GM18499 (cell line): ENCODE results near the gene NPM1.

Experiments used
- ATAC-seq: cut with Tn5 transposase; IDR thresholded peaks from one replicate; pipeline ENCODE4 v1.9.1; 2021; ENCODE audit warnings: moderate number of reproducible peaks; ENCODE audit not compliant: insufficient read depth, unreplicated experiment

The NPM1 gene

DNA sequence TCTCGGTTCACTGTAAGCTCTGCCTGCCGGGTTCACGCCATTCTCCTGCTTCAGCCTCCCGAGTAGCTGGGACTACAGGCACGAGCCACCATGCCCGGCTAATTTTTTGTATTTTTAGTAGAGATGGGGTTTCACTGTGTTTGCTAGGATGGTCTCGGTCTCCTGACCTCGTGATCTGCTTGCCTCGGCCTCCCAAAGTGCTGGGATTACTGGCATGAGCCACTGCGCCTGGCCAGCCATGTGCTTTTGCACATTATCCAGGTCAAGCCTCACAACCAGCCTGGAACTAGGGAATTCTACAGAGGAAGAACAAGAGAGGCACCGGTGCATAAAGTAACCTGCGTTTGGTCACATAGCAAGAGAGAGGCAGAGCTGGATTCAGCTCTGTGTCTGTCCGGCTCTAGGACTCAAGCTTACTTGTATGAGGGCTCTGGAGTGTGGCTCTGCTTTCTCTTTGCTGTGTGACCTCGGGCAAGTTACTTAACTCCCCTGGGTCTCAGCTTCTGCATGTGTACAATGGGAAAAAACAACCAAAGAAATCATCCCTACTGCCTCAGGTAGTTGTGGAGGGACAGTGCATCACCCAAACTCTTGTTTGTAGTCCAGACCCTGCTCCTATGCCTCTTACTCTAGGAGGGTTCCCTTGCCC is 38.1 kb downstream of the NPM1 start:
- ATAC-seq: no peak

DNA sequence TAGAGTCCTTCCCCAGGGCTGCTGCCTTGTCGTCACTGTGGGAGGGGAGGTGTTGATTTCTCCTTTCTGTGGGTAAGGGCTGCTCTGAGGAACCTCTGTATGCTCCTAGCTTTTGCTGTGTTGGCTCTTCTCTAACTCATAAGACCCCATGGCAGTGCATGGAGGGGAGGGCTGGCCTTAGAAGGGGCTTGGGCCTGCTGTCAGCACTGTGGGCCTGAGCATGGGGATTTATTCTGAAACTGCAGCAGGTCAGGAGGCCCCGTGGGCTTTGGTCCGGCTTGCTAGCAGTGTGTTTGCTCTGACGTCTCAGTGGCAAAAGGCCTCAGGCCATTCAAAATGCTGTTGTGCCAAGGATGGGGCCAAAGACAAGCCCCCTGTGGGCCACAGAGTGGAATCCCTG is 38.6 kb downstream of the NPM1 start:
- no peak for ATAC-seq

DNA sequence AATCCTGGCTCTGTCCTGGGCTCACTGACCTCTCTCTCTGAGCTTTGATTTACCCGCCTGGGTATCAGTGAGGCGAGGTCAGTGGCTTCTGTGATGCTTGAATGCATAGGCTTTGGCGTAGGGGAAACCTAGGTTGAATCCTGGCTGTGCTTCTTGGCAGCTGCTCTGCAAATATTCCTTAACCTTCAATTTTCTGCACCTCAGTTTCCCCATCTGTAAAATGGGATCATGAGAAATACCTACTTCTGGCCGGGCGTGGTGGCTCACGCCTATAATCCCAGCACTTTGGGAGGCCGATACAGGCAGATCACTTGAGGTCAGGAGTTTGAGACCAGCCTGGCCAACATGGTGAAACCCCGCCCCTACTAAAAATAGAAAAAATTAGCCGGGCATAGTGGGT is 39.0 kb downstream of the NPM1 start:
- no peak for ATAC-seq

DNA sequence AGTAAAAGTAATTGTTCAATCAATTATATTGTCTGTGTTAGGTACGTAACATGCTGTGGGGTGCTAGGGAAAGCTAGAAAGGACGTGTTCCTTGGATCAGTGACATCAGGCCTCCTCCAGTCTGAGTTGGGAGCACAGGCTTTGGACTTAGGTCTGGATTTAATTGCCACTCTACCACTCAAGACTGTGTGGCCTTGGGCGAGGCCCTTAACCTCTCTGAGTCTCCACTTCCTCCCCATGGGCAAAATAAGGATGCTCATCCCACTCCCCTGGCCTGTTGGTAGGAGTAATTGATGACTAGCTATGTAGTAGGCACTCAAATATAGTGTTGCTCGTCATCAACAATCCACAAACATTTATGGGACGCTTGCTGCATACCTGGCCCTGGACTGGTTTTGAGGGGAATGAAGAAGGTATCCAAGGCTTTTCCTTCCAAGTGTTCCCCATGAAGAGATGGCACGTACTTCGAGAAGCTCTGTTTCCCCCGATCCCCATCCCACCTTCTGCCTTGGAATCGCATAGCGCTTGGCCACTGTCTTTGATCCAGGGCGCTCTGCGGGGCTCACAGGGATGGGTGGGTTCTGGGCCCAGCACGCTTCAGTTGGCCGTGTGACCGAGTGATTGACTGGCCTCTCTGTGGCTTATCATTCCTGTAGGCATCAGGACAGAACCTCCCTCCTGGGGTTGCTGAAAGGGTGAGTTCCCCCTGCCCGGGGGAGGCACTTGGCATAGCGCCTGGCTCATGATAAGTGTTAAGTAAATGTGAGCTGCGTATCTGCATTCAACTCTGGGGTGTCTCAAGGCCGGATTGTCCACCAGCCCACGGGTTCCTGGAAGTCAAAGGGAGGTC is 39.9 kb downstream of the NPM1 start:
- ATAC-seq: no peak

DNA sequence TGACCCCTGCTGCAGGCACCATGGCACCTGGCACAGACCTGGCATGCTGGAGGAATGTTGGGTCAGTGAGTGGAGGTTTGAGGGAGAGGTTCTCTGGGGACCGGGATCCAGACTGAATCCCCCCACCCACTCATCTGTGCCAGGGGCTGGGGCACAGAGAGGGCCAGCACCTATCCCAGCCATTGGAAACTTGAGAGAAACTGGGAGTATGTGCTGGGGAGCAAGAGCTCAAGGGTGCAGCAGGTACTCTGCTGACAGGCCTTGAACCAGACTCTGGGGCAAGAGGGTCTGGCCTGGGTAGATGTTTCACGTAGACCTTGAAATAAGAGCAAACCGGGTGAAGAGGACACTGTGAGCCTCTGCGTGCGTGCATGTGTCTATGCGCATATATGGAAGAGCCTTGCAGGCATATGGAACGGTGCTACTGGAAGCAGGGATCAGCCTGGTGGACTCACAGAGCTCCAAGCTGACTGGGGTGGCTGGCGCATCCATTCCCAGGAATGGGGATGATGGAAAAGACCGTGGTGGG is 40.6 kb downstream of the NPM1 start:
- ATAC-seq: no peak

DNA sequence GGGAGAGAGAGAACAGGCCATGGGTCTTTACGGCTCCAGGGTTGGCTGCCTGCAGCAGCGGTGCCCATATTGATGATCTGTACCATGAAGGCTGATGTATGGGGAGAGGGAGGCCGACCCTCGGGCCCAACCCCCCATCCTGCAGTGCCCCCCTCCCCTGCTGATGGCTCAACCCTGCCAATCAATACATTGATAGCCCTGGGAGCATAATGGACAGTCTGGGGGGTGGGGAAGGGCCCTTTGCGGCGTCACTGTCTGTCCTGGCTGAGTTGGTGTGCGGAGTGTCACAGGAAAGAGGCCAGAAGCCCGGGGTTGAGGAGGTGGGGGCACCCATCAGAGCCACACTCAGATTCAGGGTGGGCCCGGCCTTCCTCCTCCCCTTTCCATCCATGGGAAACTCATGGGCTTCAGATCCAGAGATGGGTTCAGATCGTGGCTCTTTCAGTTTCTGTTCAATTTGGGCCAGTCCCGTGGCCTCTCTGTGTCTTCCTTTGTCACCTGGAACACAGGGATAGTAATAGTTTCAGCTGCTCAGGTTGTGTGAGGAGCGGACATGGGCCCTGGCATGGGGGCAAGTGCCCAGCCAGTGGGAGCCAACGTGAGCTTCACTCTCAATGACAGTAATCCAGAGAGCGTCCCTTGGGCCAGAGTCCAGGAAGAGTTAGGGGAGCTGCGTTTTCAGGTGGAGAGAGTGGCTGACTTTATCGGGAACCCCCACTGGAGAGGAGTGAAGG is 41.3 kb downstream of the NPM1 start:
- ATAC-seq: no peak

DNA sequence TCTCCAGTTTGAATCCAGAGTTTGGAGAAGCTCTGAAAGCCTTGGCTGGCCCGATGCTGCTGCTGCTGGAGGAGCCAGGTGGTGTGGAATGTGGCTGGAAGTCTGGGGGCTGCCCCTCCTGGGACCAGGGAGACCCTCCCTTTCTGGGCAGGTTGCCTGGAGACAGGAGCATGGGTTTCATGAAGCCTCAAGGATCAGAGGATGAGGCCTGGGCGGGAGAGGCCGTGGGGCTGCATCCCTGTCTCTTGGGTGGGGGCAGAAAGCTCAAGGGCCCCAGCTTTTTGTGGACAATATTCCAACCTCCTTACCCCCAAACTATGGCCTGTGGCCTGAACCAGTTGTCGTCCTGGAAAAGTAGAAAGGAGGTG is 41.9 kb downstream of the NPM1 start:
- no peak for ATAC-seq

DNA sequence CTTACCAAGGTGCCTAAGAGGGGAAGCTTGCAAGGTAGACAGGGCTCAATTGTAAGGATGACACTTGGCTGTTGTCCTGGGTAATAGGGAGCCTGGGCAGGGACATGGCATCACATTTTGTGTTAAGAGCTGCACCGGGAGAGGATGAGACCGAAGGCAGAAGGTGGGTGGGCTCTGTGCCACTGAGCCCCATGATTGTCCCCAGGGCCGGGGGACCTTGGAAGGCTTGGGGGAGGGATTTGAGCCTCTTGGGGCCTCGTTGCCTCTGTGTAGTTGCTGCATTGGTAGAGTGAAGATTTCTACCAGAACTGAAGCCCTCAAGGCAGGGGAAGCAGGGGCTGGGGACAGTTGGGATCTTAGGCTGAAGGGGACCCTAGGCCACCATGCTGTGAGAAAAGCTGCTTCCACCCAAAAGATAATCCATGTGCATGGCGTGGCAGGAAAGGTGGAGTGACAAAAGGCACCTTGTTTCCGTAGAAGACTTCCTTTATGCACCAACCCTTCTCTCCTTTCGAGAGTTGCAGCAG is 43.7 kb downstream of the NPM1 start:
- no peak for ATAC-seq

DNA sequence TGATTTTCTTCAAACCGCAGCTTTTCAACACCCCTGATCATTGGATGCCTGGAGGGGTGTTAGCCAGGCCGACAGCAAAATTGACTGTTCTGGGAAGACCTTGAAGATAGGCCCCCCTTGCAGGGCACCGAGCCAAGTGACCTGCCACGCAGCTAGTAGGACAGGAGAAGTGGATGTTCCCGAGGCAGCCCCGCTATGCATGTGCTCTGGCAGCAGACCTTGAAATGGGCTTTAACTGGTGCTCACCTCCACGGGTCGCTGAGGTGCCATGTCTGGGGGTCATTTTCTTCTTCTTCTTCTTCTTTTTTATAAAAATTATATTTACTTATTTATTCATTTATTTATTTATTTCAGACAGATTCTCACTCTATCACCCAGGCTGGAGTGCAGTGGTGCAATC is 44.4 kb downstream of the NPM1 start:
- ATAC-seq: no peak

DNA sequence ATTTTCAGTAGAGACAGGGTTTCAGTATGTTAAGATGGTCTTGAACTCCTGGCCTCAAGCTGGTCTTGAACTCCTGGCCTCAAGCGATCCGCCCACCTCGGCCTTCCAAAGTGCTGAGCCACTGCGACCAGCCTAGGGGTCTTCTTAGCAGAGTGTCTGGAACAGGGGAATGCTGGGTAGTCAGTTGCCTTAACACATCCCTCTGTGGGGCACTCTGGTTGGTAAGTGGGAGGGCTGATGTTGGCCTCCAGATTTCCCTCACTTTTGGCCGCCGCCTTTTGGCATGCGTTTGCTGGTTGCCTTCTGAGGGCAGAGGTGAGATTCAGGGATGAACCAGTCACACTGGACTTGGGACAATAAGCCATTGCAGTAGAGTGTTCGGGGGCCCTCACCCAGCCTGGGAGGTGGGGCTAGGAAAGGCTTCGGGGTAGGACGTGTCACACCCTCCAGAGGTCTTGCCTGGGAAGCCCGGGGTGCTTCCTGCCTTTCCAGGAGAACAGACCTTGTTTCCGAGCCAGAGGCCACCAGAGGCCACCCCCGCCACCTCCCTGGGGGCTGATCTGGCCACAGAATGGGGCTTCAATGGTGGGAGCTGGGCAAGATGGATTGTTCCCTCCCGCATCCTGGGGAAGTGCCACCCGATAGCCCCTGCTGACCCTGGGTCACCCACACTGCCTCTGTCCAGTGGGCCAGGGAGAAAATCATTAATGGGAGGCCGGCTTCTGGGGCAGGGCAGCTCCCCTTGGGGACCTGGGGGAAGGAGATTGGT is 45.1 kb downstream of the NPM1 start:
- ATAC-seq: no peak

DNA sequence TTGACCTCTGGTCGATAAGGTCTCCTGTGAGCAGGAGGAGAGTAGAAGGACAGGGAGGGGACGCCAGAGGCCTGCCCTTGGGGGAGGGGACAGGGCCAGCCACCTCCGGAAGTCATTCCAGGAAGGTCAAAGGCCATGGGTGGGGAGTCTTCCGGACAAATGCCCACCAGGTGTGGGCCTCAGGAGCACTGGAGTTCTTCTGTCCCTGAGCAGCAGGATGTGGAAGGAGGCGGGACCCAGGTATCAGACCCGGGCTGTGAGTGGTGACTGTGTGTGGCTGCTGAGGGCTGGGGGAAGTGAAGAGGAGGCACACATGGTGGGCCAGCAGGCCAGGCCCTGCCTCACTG is 45.7 kb downstream of the NPM1 start:
- no peak for ATAC-seq

DNA sequence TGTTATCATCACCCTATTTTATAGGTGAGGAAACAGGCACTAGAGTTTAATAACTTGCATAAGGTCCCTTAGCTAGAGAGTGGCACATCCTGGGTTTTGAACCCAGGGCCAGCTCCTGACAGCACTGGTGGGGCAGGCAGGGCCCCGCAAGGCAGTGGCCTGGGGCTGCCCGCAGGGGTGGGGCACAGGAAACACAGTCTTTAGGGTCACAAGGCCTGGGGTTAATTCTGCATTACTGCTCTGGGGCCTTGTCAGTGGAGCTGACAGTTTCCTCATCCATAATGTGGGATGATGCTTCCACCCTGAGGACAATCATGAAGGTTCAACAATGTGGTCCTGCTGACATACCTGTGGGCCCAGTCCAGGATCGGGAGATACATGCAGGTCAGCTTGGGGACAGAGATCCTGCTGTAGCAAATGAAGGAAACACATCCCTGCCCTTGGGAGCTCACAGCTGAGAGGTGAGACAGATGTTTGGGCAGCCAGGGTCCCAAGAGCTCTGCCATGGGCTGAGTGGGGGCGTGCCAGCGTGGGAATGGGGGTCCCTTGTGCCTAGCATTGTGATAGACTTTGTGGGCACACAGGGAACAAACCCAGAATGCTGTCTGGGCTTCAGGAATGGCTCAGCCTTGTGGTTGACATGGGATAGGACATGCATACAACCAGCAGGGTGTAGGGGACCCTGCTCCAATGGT is 46.5 kb downstream of the NPM1 start:
- ATAC-seq: no peak

DNA sequence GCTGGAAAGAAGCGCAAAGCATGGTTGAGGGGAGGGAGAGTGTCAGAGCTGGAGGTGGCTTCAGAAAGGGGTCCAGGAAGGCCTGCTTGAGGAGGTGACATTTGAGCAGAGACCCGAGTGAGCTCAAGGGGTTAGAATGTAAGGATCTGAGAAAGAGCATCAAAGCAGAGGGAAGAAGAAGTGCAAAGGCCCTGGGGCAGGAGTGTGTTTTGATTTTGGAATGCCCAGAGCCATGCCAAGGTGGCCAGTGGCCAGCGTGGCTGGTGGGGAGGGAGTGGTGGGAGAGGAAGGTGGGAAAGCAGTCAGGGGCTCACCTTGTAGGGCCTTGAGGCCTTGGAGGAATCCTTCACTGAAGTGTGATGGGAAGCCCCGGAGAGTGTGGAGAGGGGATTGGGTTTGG is 47.2 kb downstream of the NPM1 start:
- no peak for ATAC-seq

DNA sequence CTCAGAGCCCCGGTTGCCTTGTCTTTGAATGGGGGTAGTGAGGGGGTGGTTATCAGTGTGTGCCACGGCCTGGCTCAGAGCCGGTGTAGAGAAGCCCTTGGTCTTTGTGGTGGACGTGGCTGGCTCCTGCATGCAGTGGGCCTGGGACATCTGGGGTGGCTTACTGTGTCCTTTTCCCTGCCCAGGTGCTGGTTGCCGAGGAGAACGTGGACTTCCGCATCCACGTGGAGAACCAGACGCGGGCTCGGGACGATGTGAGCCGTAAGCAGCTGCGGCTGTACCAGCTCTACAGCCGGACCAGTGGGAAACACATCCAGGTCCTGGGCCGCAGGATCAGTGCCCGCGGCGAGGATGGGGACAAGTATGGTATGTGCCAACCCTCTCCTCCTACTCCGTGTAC is 48.3 kb downstream of the NPM1 start:
- no peak for ATAC-seq

DNA sequence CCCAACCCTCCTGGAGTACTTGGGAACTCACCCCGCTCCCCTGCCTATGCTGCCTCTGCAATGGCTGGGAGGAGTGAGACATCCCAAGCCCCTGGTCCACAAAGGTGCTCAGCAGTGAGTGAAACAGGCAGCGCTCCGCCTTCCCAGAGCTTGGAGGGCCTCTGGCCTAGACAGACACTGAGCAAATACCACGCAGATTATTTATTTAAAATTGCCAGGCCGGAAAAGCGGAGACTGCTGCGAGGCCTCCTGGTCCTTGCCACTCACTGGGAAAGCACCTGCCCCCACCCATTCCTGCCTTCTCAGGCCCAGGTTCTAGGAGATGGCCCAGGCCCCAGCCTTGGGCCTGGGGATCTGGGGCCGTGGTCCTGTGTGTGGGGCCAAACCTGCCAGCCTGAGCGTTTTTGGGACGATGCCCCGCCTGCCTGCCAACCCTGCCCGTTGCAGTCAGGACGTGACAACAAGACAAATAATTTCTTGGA is 49.2 kb downstream of the NPM1 start:
- no peak for ATAC-seq

DNA sequence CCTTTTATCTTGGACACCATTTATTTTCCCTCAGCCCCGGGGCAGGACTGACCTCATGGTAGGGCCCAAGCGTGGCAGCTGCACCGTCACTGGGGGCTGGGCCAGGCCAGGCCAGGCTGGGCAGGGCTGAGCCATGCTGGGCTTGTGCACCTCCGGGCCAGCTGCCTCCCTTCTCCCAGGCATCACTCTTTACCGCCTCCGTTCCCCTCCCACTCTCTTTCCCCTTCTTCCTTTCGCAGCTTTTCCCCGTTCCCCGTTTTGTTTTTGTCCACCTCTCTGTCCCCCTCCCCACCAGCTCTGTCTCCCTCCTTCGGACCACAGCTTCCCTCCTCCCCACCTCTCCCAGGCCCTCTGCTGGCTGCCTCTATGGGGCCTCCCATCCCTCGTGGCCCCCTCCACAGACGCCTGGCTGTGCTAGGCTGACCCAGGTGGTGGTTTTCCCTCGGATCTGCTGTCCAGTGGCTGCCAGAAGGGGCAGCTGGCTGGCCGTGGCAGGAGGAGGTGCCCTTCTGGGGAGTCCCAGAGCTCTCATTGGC is 49.7 kb downstream of the NPM1 start:
- no peak for ATAC-seq

DNA sequence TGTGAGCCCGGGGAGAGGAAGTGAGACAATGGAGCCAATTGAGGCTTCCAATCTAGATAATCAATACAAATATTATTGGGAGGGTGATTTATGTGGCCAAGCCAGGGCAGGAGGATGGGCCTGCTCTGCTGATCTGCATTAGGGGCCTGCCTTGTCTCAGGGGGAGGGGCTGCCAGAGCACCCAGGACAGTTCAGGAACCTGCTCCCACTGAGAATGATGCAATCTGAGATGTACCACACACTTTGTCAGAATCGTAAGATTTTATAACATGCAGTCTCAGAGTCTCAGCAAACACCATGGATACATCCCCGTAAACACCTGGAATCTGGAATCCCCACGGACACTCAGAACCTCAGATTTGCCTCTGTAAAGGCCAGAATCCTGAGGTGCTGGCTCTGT is 51.1 kb downstream of the NPM1 start:
- ATAC-seq: no peak

DNA sequence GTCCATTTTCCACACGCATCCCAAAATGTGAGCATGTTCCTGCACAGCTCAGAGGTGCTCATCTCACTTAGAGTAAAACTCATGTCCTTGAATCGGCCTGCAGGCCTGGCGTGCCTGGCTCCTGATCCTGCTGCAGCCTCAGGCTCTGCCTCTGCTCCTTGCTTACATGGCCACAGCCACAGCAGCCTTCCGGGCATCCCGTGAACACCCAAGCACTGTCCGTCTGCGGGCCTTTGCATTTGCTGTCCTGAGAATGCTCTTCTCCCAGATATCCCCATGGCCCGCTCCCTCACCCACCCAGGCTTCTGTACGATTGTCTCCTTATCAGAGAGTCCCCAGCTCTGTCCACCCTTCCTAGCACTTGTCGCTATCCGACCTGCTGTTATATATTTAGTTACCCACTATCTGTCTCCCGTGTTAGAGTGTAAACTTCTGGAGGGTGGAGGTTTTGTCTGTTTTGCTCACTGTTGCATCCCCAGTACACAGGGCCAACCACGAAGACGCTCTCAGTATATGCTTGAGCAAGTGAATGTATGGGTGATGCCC is 53.7 kb downstream of the NPM1 start:
- ATAC-seq: no peak
